Neural cell (in vitro differentiated cells): ENCODE measurements around the gene C22orf23.

Source experiments
- EP300 ChIP-seq: fragments of 450-650 bp; conservative IDR thresholded peaks from 2 replicates; pipeline ENCODE4 v1.6.1; 2014; ENCODE audit warnings: antibody characterized with exemption, mild to moderate bottlenecking, moderate library complexity; ENCODE audit not compliant: poor library complexity, severe bottlenecking
- EZH2 ChIP-seq: fragments of 200-600, 300-800 bp; shearing (Covaris generic), sonication (generic); IDR thresholded peaks from 2 replicates; pipeline ENCODE4 v1.6.1; 2014; ENCODE audit warnings: antibody characterized with exemption, low read length, borderline replicate concordance, mild to moderate bottlenecking; ENCODE audit not compliant: insufficient read depth, poor library complexity, severe bottlenecking
- MXI1 ChIP-seq: fragments of 450-650 bp; conservative IDR thresholded peaks from 2 replicates; pipeline ENCODE4 v1.6.1; 2014; ENCODE audit warnings: antibody characterized with exemption, mild to moderate bottlenecking; ENCODE audit not compliant: poor library complexity, severe bottlenecking
- POLR2AphosphoS5 ChIP-seq: IDR thresholded peaks from 2 replicates; pipeline ENCODE4 v1.6.1; 2012
- RAD21 ChIP-seq: fragments of 450-650 bp; conservative IDR thresholded peaks from 2 replicates; pipeline ENCODE4 v1.6.1; 2014; ENCODE audit warnings: antibody characterized with exemption, mild to moderate bottlenecking, moderate library complexity
- SMC3 ChIP-seq: fragments of 450-650 bp; conservative IDR thresholded peaks from 2 replicates; pipeline ENCODE4 v1.6.1; 2014; ENCODE audit warnings: antibody characterized with exemption, mild to moderate bottlenecking, moderate library complexity; ENCODE audit not compliant: poor library complexity
- TAF1 ChIP-seq: IDR thresholded peaks from 2 replicates; pipeline ENCODE4 v1.6.1; 2012; ENCODE audit warnings: low read depth
- TF ChIP-seq, protein P1 (sequence below): fragments of 450-650 bp; IDR thresholded peaks from 2 replicates; pipeline ENCODE4 v1.5.1; 2014; ENCODE audit warnings: antibody characterized with exemption, mild to moderate bottlenecking, moderate library complexity; ENCODE audit not compliant: poor library complexity, severe bottlenecking
- TF ChIP-seq, protein P2 (sequence below): IDR thresholded peaks from 2 replicates; pipeline ENCODE4 v1.6.1; 2012; ENCODE audit warnings: borderline replicate concordance

DNA sequence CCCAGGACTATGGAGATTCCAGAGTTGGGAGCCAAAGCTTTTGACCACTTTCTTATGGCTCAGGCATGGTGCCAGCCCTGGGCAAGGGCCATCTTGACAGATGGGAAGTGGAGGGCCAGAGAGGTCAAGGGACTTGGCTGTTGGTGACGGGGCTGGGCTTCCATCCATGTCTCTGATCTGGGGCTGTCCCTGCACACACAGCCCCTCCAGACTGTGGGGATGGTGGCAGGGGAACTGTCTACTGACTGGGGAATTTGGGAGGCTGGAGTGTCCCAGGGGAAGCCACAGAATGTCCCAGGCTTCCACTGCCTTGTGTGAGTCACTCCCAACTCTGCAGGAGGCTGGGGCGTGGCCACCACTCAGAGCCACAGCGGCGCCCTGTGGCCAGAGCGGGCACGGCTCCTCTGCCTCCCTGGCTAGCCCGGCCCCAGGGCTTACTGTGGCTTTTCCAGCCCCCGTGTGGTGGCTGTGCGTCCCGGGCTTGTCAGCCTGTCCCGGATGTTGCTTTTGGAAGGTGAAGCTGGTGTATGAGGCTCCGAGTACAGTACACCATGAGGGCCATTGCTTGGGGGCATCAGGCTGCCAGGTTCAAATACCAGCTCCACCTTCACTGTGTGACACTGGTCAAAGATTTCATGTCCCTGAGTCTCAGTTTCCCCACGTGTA, 19.6 kb downstream of the C22orf23 start:
- TF ChIP-seq, protein P1, sequence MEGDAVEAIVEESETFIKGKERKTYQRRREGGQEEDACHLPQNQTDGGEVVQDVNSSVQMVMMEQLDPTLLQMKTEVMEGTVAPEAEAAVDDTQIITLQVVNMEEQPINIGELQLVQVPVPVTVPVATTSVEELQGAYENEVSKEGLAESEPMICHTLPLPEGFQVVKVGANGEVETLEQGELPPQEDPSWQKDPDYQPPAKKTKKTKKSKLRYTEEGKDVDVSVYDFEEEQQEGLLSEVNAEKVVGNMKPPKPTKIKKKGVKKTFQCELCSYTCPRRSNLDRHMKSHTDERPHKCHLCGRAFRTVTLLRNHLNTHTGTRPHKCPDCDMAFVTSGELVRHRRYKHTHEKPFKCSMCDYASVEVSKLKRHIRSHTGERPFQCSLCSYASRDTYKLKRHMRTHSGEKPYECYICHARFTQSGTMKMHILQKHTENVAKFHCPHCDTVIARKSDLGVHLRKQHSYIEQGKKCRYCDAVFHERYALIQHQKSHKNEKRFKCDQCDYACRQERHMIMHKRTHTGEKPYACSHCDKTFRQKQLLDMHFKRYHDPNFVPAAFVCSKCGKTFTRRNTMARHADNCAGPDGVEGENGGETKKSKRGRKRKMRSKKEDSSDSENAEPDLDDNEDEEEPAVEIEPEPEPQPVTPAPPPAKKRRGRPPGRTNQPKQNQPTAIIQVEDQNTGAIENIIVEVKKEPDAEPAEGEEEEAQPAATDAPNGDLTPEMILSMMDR = peak; percentile 66
- TF ChIP-seq POLR2AphosphoS5 = no peak
- TF ChIP-seq TAF1 = no peak
- peak; percentile 42 for TF ChIP-seq SMC3
- TF ChIP-seq EP300 = no peak
- TF ChIP-seq, protein P2, sequence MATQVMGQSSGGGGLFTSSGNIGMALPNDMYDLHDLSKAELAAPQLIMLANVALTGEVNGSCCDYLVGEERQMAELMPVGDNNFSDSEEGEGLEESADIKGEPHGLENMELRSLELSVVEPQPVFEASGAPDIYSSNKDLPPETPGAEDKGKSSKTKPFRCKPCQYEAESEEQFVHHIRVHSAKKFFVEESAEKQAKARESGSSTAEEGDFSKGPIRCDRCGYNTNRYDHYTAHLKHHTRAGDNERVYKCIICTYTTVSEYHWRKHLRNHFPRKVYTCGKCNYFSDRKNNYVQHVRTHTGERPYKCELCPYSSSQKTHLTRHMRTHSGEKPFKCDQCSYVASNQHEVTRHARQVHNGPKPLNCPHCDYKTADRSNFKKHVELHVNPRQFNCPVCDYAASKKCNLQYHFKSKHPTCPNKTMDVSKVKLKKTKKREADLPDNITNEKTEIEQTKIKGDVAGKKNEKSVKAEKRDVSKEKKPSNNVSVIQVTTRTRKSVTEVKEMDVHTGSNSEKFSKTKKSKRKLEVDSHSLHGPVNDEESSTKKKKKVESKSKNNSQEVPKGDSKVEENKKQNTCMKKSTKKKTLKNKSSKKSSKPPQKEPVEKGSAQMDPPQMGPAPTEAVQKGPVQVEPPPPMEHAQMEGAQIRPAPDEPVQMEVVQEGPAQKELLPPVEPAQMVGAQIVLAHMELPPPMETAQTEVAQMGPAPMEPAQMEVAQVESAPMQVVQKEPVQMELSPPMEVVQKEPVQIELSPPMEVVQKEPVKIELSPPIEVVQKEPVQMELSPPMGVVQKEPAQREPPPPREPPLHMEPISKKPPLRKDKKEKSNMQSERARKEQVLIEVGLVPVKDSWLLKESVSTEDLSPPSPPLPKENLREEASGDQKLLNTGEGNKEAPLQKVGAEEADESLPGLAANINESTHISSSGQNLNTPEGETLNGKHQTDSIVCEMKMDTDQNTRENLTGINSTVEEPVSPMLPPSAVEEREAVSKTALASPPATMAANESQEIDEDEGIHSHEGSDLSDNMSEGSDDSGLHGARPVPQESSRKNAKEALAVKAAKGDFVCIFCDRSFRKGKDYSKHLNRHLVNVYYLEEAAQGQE = no peak
- peak; percentile 18 for TF ChIP-seq RAD21
- TF ChIP-seq MXI1 = no peak
- TF ChIP-seq EZH2 = no peak
